Gastroesophageal sphincter (tissue), 4 donors: ENCODE measurements around the gene PCDH9. TPM values are rescaled to one million over a fixed set of nuclear protein-coding genes. Genes with fewer than 3 reads are reported as not detected.

Experiments
- ATAC-seq: fragments of 150-250 bp; one replicate; pipeline ENCODE4 v1.9.1; 2016; ENCODE audit warnings: mild to moderate bottlenecking, moderate library complexity
- H3K27ac ChIP-seq, 4 donors: fragments of 200-600 bp; sonication (generic) in 3 of 4; 1 replicate in 3 of 4; 2 replicates in 1 of 4; pipeline ENCODE4 v1.5.1; 2016 to 2019
- H3K27me3 ChIP-seq: fragments of 200-600 bp; sonication (generic); one replicate; pipeline ENCODE4 v1.5.1; 2019
- H3K36me3 ChIP-seq, 2 donors: fragments of 200-600 bp; sonication (generic); one replicate each; pipeline ENCODE4 v1.5.1; 2019; ENCODE audit warnings: control low read depth in 1 of 2
- H3K4me1 ChIP-seq, 3 donors: fragments of 200-600 bp; sonication (generic); 1 replicate in 2 of 3; 2 replicates in 1 of 3; pipeline ENCODE4 v1.5.1; 2016 to 2019; ENCODE audit warnings: control low read depth in 2 of 3
- H3K4me3 ChIP-seq, 2 donors: fragments of 200-600 bp; sonication (generic); one replicate each; pipeline ENCODE4 v1.5.1; 2019; ENCODE audit warnings: mild to moderate bottlenecking in 1 of 2, moderate library complexity in 1 of 2
- H3K9me3 ChIP-seq, 3 donors: fragments of 200-600 bp; sonication (generic); one replicate each; pipeline ENCODE4 v1.5.1; 2017 to 2019; ENCODE audit warnings: control low read depth in 2 of 3
- EP300 ChIP-seq: sonication (generic); formaldehyde crosslinking; IDR thresholded peaks from one replicate; pipeline ENCODE4 v1.6.1; 2017; ENCODE audit warnings: antibody characterized with exemption, mild to moderate bottlenecking
- POLR2A ChIP-seq, 2 donors: fragments of 450-650 bp; IDR thresholded peaks; one replicate each; pipeline ENCODE4 v1.6.1; 2017; ENCODE audit warnings: antibody characterized with exemption in 2 of 2, mild to moderate bottlenecking in 2 of 2, moderate library complexity in 1 of 2
- POLR2AphosphoS5 ChIP-seq: sonication (generic); formaldehyde crosslinking; IDR thresholded peaks from one replicate; pipeline ENCODE4 v1.6.1; 2017; ENCODE audit warnings: antibody characterized with exemption
- WGBS, 2 donors: methylation state at CpG; one replicate each; pipeline ENCODE4 v1.1.5; 2018; ENCODE audit warnings: low coverage in 1 of 2; 5-methylcytosine and 5-hydroxymethylcytosine counted together
- total RNA-seq, 4 donors: library from RNA; depleted of rRNA; stranded (reverse); fragments of >200 nt; gene quantifications; one replicate each; pipeline ENCODE4 v1.1.0, GENCODE V29; 2016
- TF ChIP-seq, protein P1 (sequence below), 4 experiments: fragments of 200-600 bp in 2 of 4; fragments of 450-650 bp in 2 of 4; sonication (generic) in 1 of 4; IDR thresholded peaks; one replicate each; pipeline ENCODE4 v1.5.1; 2017 to 2019; ENCODE audit warnings: antibody characterized with exemption in 4 of 4, mild to moderate bottlenecking in 2 of 4, moderate library complexity in 2 of 4

The PCDH9 gene
- total RNA-seq, 4 donors from 2014 or later: 52.9 to 141 (median 56.5) TPM

DNA sequence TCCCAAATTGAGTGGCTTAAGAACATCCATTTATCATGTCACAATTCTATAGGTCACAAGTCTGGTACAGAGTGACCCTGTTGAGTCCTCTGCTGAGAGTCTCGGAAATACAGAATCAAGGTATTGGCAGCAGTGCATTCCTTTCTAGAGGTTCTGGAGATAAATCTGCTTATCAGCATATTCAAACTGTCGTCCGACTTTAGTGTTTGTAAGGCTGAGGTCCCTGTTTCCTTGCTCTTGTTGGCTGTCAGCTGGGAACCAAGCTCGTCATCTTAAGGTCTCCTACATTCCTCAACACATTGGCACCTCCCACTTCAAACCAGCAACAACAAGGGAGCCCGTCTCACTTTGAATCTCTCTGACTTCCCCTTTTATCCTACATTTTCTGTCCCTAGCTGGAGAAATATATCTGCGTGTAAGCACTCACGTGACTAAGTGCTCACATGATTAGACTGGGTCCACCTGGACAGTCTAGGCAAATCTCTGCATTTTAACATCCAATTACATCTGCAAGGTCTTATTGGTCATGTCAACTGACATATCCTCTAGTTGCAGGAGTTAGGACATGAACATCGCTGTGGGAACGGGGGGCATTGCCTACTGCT lies 886.8 kb downstream of the PCDH9 start:
- ATAC-seq: no peak
- H3K4me1 ChIP-seq: peaks cover 0 to 13% (median 0%) of the 10 kb centered on the region in 3 donors
- 93 to 95% methylated on average over 4 to 9 of the region's 9 CpGs for WGBS, 2 donors
- TF ChIP-seq POLR2AphosphoS5: no peak
- no peak for TF ChIP-seq EP300
- no peak for TF ChIP-seq POLR2A (IDR thresholded peaks at IDR 0.05)
- TF ChIP-seq, protein P1, sequence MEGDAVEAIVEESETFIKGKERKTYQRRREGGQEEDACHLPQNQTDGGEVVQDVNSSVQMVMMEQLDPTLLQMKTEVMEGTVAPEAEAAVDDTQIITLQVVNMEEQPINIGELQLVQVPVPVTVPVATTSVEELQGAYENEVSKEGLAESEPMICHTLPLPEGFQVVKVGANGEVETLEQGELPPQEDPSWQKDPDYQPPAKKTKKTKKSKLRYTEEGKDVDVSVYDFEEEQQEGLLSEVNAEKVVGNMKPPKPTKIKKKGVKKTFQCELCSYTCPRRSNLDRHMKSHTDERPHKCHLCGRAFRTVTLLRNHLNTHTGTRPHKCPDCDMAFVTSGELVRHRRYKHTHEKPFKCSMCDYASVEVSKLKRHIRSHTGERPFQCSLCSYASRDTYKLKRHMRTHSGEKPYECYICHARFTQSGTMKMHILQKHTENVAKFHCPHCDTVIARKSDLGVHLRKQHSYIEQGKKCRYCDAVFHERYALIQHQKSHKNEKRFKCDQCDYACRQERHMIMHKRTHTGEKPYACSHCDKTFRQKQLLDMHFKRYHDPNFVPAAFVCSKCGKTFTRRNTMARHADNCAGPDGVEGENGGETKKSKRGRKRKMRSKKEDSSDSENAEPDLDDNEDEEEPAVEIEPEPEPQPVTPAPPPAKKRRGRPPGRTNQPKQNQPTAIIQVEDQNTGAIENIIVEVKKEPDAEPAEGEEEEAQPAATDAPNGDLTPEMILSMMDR (IDR thresholded peaks at IDR 0.05): no peak
- no peaks in the 10 kb centered on the region for H3K27me3 ChIP-seq
- no peak overlapping the region for H3K4me3 ChIP-seq
- no peaks in the 10 kb centered on the region for H3K36me3 ChIP-seq
- H3K27ac ChIP-seq: no peak overlapping the region
- H3K9me3 ChIP-seq: no peaks in the 10 kb centered on the region

DNA sequence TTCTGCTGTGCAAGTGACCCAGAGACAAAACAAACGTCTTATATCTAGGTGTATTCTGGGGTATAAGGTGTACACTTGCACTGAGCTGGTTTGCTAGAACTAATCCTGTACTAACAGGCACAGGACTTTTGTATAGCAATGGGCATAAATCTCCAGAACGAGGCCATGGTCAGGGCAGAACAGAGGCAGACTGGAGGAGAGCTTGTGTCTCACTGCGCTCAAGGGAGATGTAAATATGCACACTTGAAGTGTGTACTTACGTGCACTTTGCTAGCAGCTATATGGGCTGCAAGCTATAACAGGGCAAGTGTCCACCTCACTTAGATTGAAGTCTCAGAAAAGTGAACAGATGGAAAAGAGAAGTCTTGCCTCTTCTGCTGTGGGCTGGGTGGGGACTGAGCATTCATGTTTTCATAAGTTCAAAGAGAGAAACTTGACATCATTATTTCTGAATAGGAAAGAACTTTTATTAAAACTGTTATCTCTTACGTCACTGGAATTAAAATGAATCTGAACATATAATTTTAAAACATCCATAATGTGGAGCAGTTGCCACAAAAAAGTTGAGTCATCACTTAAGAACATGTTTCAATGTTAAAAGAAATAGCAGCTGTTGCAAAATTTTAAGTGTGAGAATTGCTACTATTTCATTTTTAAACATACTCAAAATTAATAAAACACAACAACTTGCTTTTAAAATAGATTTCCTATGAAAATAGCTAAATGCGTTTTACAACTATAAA lies 888.3 kb downstream of the PCDH9 start:
- Histone ChIP-seq H3K27me3 (no peaks in the 10 kb centered on the region), H3K9me3 (no peaks in the 10 kb centered on the region), H3K4me1 (peaks cover 0 to 13% (median 0%) of the 10 kb centered on the region in 3 donors), H3K36me3 (no peaks in the 10 kb centered on the region), H3K4me3 (no peak overlapping the region), H3K27ac (no peak overlapping the region)
- WGBS, 2 donors: 74 to 89% methylated on average over 6 of the region's 6 CpGs
- TF ChIP-seq POLR2A (IDR thresholded peaks at IDR 0.05) (no peak), POLR2AphosphoS5 (no peak), EP300 (no peak)
- TF ChIP-seq, protein P1 (IDR thresholded peaks at IDR 0.05): no peak
- ATAC-seq: no peak

DNA sequence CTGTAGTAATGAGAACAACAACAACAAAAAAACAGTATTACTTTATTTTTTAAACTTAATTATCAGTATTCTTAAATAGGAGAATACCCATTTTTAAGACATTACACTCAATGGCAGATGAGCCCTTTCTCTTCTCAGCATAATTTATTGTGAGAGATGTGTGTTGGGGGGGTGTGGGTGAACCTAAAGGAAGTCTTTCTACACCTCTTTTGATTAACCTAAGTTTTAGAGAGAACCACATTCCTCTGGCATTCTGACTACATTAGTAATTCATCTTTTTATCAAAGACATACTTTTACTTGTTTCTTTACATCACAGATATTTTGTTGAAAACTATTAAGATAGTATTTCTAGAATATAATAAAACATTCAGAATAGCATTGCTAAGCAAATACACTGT lies 890.9 kb downstream of the PCDH9 start:
- no peak overlapping the region for H3K4me3 ChIP-seq
- ATAC-seq: no peak
- no peak overlapping the region for H3K27ac ChIP-seq
- no peaks in the 10 kb centered on the region for H3K27me3 ChIP-seq
- H3K36me3 ChIP-seq: no peaks in the 10 kb centered on the region
- no peaks in the 10 kb centered on the region for H3K9me3 ChIP-seq
- H3K4me1 ChIP-seq: no peaks in the 10 kb centered on the region
- TF ChIP-seq, protein P1 (IDR thresholded peaks at IDR 0.05): no peak
- TF ChIP-seq POLR2A (IDR thresholded peaks at IDR 0.05) (no peak), POLR2AphosphoS5 (no peak), EP300 (no peak)

DNA sequence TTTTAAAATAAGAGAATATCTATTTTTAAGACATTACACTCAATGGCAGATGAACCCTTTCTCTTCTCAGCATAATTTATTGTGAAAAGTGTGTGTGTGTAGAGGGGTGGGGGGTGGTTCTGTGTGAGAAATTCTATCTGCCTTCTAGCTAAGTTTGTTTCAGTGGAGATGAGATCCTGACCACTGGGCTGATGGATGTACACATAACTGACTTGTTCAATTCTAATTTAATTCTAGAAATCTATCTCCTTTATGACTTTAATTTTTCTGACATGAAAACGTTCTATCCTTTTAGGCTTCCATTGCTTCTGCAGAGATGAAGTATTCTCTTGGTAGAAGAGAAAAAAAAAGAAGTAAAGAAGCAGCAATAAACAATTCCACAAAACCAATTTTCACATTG lies 891.6 kb downstream of the PCDH9 start:
- Histone ChIP-seq H3K36me3 (no peaks in the 10 kb centered on the region), H3K27me3 (no peaks in the 10 kb centered on the region), H3K4me1 (no peaks in the 10 kb centered on the region), H3K9me3 (no peaks in the 10 kb centered on the region), H3K27ac (no peak overlapping the region), H3K4me3 (no peak overlapping the region)
- WGBS, 2 donors: 25 to 58% methylated on average over 1 of the region's 1 CpG
- TF ChIP-seq, protein P1 (IDR thresholded peaks at IDR 0.05): no peak
- TF ChIP-seq POLR2A (IDR thresholded peaks at IDR 0.05) (no peak), EP300 (no peak), POLR2AphosphoS5 (no peak)
- no peak for ATAC-seq

DNA sequence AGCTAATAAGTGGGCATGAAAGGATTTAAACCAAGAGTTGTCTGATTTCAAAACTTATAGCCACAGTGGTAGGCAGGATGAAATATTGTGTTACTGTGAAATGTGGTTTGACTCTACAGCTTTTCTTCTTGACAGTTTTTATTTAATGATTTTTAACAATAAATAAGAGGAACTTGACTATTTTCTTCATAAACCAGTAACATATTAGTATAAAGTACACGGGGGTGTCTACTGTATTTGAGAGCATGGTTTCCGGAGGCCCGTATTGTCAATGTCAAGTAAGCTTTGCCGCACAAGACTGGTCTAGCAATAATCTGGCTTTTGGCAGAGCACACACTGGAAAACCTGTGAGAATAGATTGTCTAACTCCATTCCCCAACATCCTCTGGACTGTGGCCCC lies 894.5 kb downstream of the PCDH9 start:
- Histone ChIP-seq H3K9me3 (no peaks in the 10 kb centered on the region), H3K36me3 (no peaks in the 10 kb centered on the region), H3K27me3 (no peaks in the 10 kb centered on the region), H3K4me3 (no peak overlapping the region), H3K27ac (no peak overlapping the region), H3K4me1 (no peaks in the 10 kb centered on the region)
- TF ChIP-seq, protein P1 (IDR thresholded peaks at IDR 0.05): no peak
- TF ChIP-seq EP300 (no peak), POLR2A (IDR thresholded peaks at IDR 0.05) (no peak), POLR2AphosphoS5 (no peak)
- no peak for ATAC-seq
- whole genome bisulfite sequencing, 2 donors: 70 to 90% methylated on average over 4 of the region's 4 CpGs
